ENCODE results near the gene TSPAN11. TPM values are rescaled to one million over a fixed set of nuclear protein-coding genes. Genes with fewer than 3 reads are reported as not detected.
A peak's percentile ranks its signal among the peaks of the same experiment; 100 is the strongest.

The TSPAN11 gene
- total RNA-seq, 2 donors from 2014 or later: 2.5 to 4.1 TPM

- no peaks in the 10 kb centered on the region for H3K9me3 ChIP-seq
- H3K4me3 ChIP-seq: no peak overlapping the region
- H3K27me3 ChIP-seq: no peaks in the 10 kb centered on the region
- no peaks in the 10 kb centered on the region for H3K36me3 ChIP-seq
- no peak for TF ChIP-seq CTCF (IDR thresholded peaks at IDR 0.05)
- DNase-seq (ENCODE audit: low spot score): no peak
- H3K4me1 ChIP-seq: peaks cover 0 to 43% of the 10 kb centered on the region in 2 donors
- H3K27ac ChIP-seq: no peak overlapping the region
Measured at GRCh38 chr12:30977124-30977523, 50.6 kb downstream of the TSPAN11 start.

GRCh38 chr12:30977537-30978349 lies 51.2 kb downstream of the TSPAN11 start:
- H3K4me3 ChIP-seq: no peak overlapping the region
- no peaks in the 10 kb centered on the region for H3K36me3 ChIP-seq
- H3K4me1 ChIP-seq: peaks cover 0 to 38% of the 10 kb centered on the region in 2 donors
- DNase-seq (ENCODE audit: low spot score): no peak
- H3K27me3 ChIP-seq: no peaks in the 10 kb centered on the region
- H3K9me3 ChIP-seq: no peaks in the 10 kb centered on the region
- H3K27ac ChIP-seq: no peak overlapping the region
- TF ChIP-seq CTCF (IDR thresholded peaks at IDR 0.05): no peak

- H3K27me3 ChIP-seq: no peaks in the 10 kb centered on the region
- no peak for DNase-seq (ENCODE audit: low spot score)
- no peaks in the 10 kb centered on the region for H3K9me3 ChIP-seq
- H3K4me3 ChIP-seq: no peak overlapping the region
- no peak for TF ChIP-seq CTCF (IDR thresholded peaks at IDR 0.05)
- no peaks in the 10 kb centered on the region for H3K36me3 ChIP-seq
- H3K27ac ChIP-seq: no peak overlapping the region
- peaks cover 0 to 30% of the 10 kb centered on the region in 2 donors for H3K4me1 ChIP-seq
Measured at GRCh38 chr12:30978639-30979038, 52.1 kb downstream of the TSPAN11 start.

- H3K4me1 ChIP-seq: peaks cover 0 to 30% of the 10 kb centered on the region in 2 donors
- H3K4me3 ChIP-seq: no peak overlapping the region
- H3K27ac ChIP-seq: no peak overlapping the region
- no peak for TF ChIP-seq CTCF (IDR thresholded peaks at IDR 0.05)
- no peaks in the 10 kb centered on the region for H3K27me3 ChIP-seq
- H3K9me3 ChIP-seq: no peaks in the 10 kb centered on the region
- DNase-seq (ENCODE audit: low spot score): no peak
- no peaks in the 10 kb centered on the region for H3K36me3 ChIP-seq
Measured at GRCh38 chr12:30979371-30980259, 53.1 kb downstream of the TSPAN11 start.

- Histone ChIP-seq H3K4me3 (no peak overlapping the region), H3K9me3 (no peaks in the 10 kb centered on the region), H3K4me1 (peaks cover 0 to 23% of the 10 kb centered on the region in 2 donors), H3K27ac (peak overlapping the region in 1 of 2 donors; percentile 46), H3K27me3 (no peaks in the 10 kb centered on the region), H3K36me3 (no peaks in the 10 kb centered on the region)
- no peak for TF ChIP-seq CTCF (IDR thresholded peaks at IDR 0.05)
- no peak for DNase-seq (ENCODE audit: low spot score)
Measured at GRCh38 chr12:30980955-30981662, 54.6 kb downstream of the TSPAN11 start.

All from right atrium auricular region (tissue), 2 donors.